ENCODE data around the gene TPRA1. TPM values are rescaled to one million over a fixed set of nuclear protein-coding genes. Genes with fewer than 3 reads are reported as not detected.
A peak's percentile ranks its signal among the peaks of the same experiment; 100 is the strongest.

TPRA1 gene
- total RNA-seq, 2 donors from 2014 or later: 23.1 to 32.5 TPM

- H3K27me3 Mint-ChIP-seq: peaks cover 4% of the 10 kb centered on the region
- no peaks in the 10 kb centered on the region for H3K9me3 Mint-ChIP-seq
- no peaks in the 10 kb centered on the region for H3K36me3 Mint-ChIP-seq (ENCODE audit: low read depth)
- H3K4me3 Mint-ChIP-seq: peak overlapping the region; percentile 88
- peak overlapping the region; percentile 84 for H3K27ac Mint-ChIP-seq
- peaks cover 10% of the 10 kb centered on the region for H3K4me1 Mint-ChIP-seq
- no peak for ATAC-seq (replicated peaks)
Observed at GRCh38 chr3:127546970-127547733, 43.4 kb downstream of the TPRA1 start.

- no peaks in the 10 kb centered on the region for H3K36me3 Mint-ChIP-seq (ENCODE audit: low read depth)
- H3K9me3 Mint-ChIP-seq: no peaks in the 10 kb centered on the region
- H3K4me3 Mint-ChIP-seq: peak overlapping the region; percentile 88
- peaks cover 10% of the 10 kb centered on the region for H3K4me1 Mint-ChIP-seq
- H3K27me3 Mint-ChIP-seq: peaks cover 2% of the 10 kb centered on the region
- no peak for ATAC-seq (replicated peaks)
- H3K27ac Mint-ChIP-seq: peak overlapping the region; percentile 84
Observed at GRCh38 chr3:127546554-127546953, 44.0 kb downstream of the TPRA1 start.

GRCh38 chr3:127545711-127546457 is 44.6 kb downstream of the TPRA1 start:
- Mint-ChIP-seq H3K9me3 (no peaks in the 10 kb centered on the region), H3K36me3 (ENCODE audit: low read depth) (no peaks in the 10 kb centered on the region), H3K4me3 (peak overlapping the region; percentile 88), H3K27me3 (no peaks in the 10 kb centered on the region), H3K27ac (peak overlapping the region; percentile 30), H3K4me1 (peaks cover 10% of the 10 kb centered on the region)
- no peak for ATAC-seq (replicated peaks)

GRCh38 chr3:127545216-127545615 is 45.3 kb downstream of the TPRA1 start:
- H3K4me1 Mint-ChIP-seq: peaks cover 10% of the 10 kb centered on the region
- H3K4me3 Mint-ChIP-seq: no peak overlapping the region
- H3K27me3 Mint-ChIP-seq: no peaks in the 10 kb centered on the region
- no peaks in the 10 kb centered on the region for H3K36me3 Mint-ChIP-seq (ENCODE audit: low read depth)
- no peaks in the 10 kb centered on the region for H3K9me3 Mint-ChIP-seq
- H3K27ac Mint-ChIP-seq: no peak overlapping the region
- no peak for ATAC-seq (replicated peaks)

GRCh38 chr3:127544803-127545201 is 45.7 kb downstream of the TPRA1 start:
- Mint-ChIP-seq H3K36me3 (ENCODE audit: low read depth) (no peaks in the 10 kb centered on the region), H3K4me3 (no peak overlapping the region), H3K27me3 (no peaks in the 10 kb centered on the region), H3K4me1 (peaks cover 10% of the 10 kb centered on the region), H3K9me3 (no peaks in the 10 kb centered on the region), H3K27ac (no peak overlapping the region)
- no peak for ATAC-seq (replicated peaks)

GRCh38 chr3:127544192-127544802 is 46.2 kb downstream of the TPRA1 start:
- Mint-ChIP-seq H3K9me3 (no peaks in the 10 kb centered on the region), H3K27me3 (peaks cover 3% of the 10 kb centered on the region), H3K4me1 (peaks cover 10% of the 10 kb centered on the region), H3K36me3 (ENCODE audit: low read depth) (no peaks in the 10 kb centered on the region), H3K27ac (no peak overlapping the region), H3K4me3 (no peak overlapping the region)
- peak; percentile 58 for ATAC-seq (replicated peaks)

- Mint-ChIP-seq H3K27ac (no peak overlapping the region), H3K4me1 (peaks cover 10% of the 10 kb centered on the region), H3K27me3 (peaks cover 5% of the 10 kb centered on the region), H3K36me3 (ENCODE audit: low read depth) (no peaks in the 10 kb centered on the region), H3K9me3 (no peaks in the 10 kb centered on the region), H3K4me3 (no peak overlapping the region)
- ATAC-seq (replicated peaks): no peak
Observed at GRCh38 chr3:127543441-127543840, 47.1 kb downstream of the TPRA1 start.

- Mint-ChIP-seq H3K36me3 (ENCODE audit: low read depth) (no peaks in the 10 kb centered on the region), H3K4me3 (no peak overlapping the region), H3K4me1 (peaks cover 6% of the 10 kb centered on the region), H3K27ac (no peak overlapping the region), H3K9me3 (no peaks in the 10 kb centered on the region), H3K27me3 (peaks cover 9% of the 10 kb centered on the region)
- ATAC-seq (replicated peaks): no peak
Observed at GRCh38 chr3:127542441-127542952, 48.0 kb downstream of the TPRA1 start.

GRCh38 chr3:127541320-127541719 is 49.2 kb downstream of the TPRA1 start:
- H3K9me3 Mint-ChIP-seq: no peaks in the 10 kb centered on the region
- no peak overlapping the region for H3K4me3 Mint-ChIP-seq
- H3K36me3 Mint-ChIP-seq (ENCODE audit: low read depth): no peaks in the 10 kb centered on the region
- ATAC-seq (replicated peaks): no peak
- peaks cover 13% of the 10 kb centered on the region for H3K27me3 Mint-ChIP-seq
- H3K4me1 Mint-ChIP-seq: no peaks in the 10 kb centered on the region
- H3K27ac Mint-ChIP-seq: no peak overlapping the region

GRCh38 chr3:127539366-127540060 is 51.0 kb downstream of the TPRA1 start:
- Mint-ChIP-seq H3K27ac (no peak overlapping the region), H3K4me3 (no peak overlapping the region), H3K27me3 (peaks cover 14% of the 10 kb centered on the region), H3K4me1 (no peaks in the 10 kb centered on the region), H3K9me3 (no peaks in the 10 kb centered on the region), H3K36me3 (ENCODE audit: low read depth) (no peaks in the 10 kb centered on the region)
- ATAC-seq (replicated peaks): no peak

GRCh38 chr3:127538569-127538968 is 52.0 kb downstream of the TPRA1 start:
- Mint-ChIP-seq H3K4me3 (no peak overlapping the region), H3K9me3 (no peaks in the 10 kb centered on the region), H3K4me1 (no peaks in the 10 kb centered on the region), H3K27me3 (peaks cover 14% of the 10 kb centered on the region), H3K27ac (no peak overlapping the region), H3K36me3 (ENCODE audit: low read depth) (no peaks in the 10 kb centered on the region)
- no peak for ATAC-seq (replicated peaks)

- Mint-ChIP-seq H3K9me3 (no peaks in the 10 kb centered on the region), H3K27me3 (peaks cover 14% of the 10 kb centered on the region), H3K27ac (no peak overlapping the region), H3K4me3 (no peak overlapping the region), H3K4me1 (no peaks in the 10 kb centered on the region), H3K36me3 (ENCODE audit: low read depth) (no peaks in the 10 kb centered on the region)
- no peak for ATAC-seq (replicated peaks)
Observed at GRCh38 chr3:127536830-127537812, 53.4 kb downstream of the TPRA1 start.
